Measurements from ENCODE around the gene LCTL. TPM values are rescaled to one million over a fixed set of nuclear protein-coding genes. Genes with fewer than 3 reads are reported as not detected.
A peak's percentile ranks its signal among the peaks of the same experiment; 100 is the strongest.

The LCTL gene
- total RNA-seq, 3 donors from 2014 or later (not counting 1 experiment from before 2014, with no cell fraction given), result not detected

DNA sequence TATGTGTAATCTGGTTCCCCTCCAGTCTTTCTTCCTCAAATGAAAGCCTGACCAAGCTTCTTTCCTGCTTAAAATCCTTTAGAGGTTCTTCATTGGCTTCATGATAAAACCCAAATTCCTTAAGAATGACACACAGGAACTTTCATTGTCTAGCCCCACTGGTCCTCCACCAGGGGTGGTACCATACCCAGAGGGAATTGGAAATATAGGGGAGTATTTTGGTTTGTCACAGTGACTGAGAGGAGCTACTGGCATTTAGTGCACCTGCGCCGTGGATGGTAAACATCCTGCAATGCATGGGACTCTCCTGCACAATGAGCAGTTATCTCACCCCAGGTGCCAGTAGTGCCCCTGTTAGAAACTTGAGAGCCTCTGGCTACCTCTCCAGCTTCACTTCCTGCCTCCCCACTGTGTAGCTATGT, 49.9 kb downstream of the LCTL start:
- H3K27me3 Mint-ChIP-seq (ENCODE audit: low read depth in 2 of 2), result no peaks in the 10 kb centered on the region
- WGBS (ENCODE audit: insufficient coverage), result 100% methylated on average over 2 of the region's 2 CpGs
- intact Hi-C loops (cut with micrococcal nuclease), result no loop called here

DNA sequence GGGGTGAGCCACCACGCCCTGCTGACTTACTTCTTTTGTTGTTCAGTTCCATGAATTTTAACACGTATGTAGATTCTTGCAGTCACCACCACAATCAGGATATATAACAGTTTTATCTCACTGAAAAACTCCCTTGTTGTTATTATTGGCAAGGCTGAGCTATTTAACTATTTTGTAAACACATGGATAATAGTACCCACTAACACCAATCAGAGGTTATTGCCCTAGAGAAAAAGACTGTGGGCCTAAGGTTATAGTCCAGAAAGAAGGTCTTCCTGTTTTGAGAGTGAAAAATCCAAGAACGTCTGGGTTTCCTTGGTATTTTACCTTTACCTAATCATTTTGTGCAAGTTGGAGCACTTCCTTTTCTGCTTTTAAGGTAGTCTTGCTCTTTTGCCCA, 51.2 kb downstream of the LCTL start:
- Mint-ChIP-seq H3K27ac (no peak overlapping the region), H3K4me3 (no peak overlapping the region)
- peaks cover 17% of the 10 kb centered on the region for H3K36me3 ChIP-seq (ENCODE audit: control insufficient read depth, insufficient read depth, low read length)

More for the DNA sequence above, 49.9 kb downstream of the LCTL start:
- no peaks in the 10 kb centered on the region for H3K9me3 ChIP-seq (ENCODE audit: control insufficient read depth, insufficient read depth, low read length)
- Mint-ChIP-seq H3K27ac (no peak overlapping the region), H3K4me1 (no peaks in the 10 kb centered on the region), H3K9me3 (no peaks in the 10 kb centered on the region), H3K4me3 (no peak overlapping the region), H3K36me3 (peaks cover 7% of the 10 kb centered on the region)
- peaks cover 23% of the 10 kb centered on the region for H3K36me3 ChIP-seq (ENCODE audit: control insufficient read depth, insufficient read depth, low read length)
- TF ChIP-seq, protein P1, sequence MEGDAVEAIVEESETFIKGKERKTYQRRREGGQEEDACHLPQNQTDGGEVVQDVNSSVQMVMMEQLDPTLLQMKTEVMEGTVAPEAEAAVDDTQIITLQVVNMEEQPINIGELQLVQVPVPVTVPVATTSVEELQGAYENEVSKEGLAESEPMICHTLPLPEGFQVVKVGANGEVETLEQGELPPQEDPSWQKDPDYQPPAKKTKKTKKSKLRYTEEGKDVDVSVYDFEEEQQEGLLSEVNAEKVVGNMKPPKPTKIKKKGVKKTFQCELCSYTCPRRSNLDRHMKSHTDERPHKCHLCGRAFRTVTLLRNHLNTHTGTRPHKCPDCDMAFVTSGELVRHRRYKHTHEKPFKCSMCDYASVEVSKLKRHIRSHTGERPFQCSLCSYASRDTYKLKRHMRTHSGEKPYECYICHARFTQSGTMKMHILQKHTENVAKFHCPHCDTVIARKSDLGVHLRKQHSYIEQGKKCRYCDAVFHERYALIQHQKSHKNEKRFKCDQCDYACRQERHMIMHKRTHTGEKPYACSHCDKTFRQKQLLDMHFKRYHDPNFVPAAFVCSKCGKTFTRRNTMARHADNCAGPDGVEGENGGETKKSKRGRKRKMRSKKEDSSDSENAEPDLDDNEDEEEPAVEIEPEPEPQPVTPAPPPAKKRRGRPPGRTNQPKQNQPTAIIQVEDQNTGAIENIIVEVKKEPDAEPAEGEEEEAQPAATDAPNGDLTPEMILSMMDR (IDR thresholded peaks at IDR 0.05), result no peak
- DNase-seq (no peak), ATAC-seq (no peak)
- H3K27me3 ChIP-seq (ENCODE audit: control insufficient read depth, insufficient read depth, low read length), result no peaks in the 10 kb centered on the region
- H3K27ac ChIP-seq (ENCODE audit: low read length), result no peak overlapping the region
- no peak overlapping the region for H3K4me3 ChIP-seq (ENCODE audit: low read length)
- H3K4me1 ChIP-seq (ENCODE audit: control insufficient read depth, insufficient read depth, low read length), result no peaks in the 10 kb centered on the region

GRCh38 chr15:66508293-66508883, 57.4 kb downstream of the LCTL start:
- no peak for DNase-seq
- TF ChIP-seq, protein P1 (IDR thresholded peaks at IDR 0.05), result no peak
- H3K36me3 Mint-ChIP-seq, result no peaks in the 10 kb centered on the region
- H3K9me3 Mint-ChIP-seq, result no peaks in the 10 kb centered on the region
- peak overlapping the region; percentile 32 for H3K4me3 Mint-ChIP-seq
- no peaks in the 10 kb centered on the region for H3K27me3 ChIP-seq (ENCODE audit: control insufficient read depth, insufficient read depth, low read length)
- WGBS (ENCODE audit: insufficient coverage), result 100% methylated on average over 1 of the region's 3 CpGs
- peaks cover 24 to 26% of the 10 kb centered on the region in 2 donors for H3K4me1 Mint-ChIP-seq
- H3K4me3 ChIP-seq (ENCODE audit: low read length), result no peak overlapping the region
- no peaks in the 10 kb centered on the region for H3K9me3 ChIP-seq (ENCODE audit: control insufficient read depth, insufficient read depth, low read length)
- intact Hi-C loops (cut with micrococcal nuclease), result no loop called here
- no peak for ATAC-seq
- H3K4me1 ChIP-seq (ENCODE audit: control insufficient read depth, insufficient read depth, low read length), result peaks cover 11% of the 10 kb centered on the region
- H3K36me3 ChIP-seq (ENCODE audit: control insufficient read depth, insufficient read depth, low read length), result peaks cover under 1% of the 10 kb centered on the region
- H3K27ac ChIP-seq (ENCODE audit: low read length), result no peak overlapping the region
- no peak overlapping the region for H3K27ac Mint-ChIP-seq
- H3K27me3 Mint-ChIP-seq (ENCODE audit: low read depth in 2 of 2), result no peaks in the 10 kb centered on the region

More for the DNA sequence above, 51.2 kb downstream of the LCTL start:
- 94% methylated on average over 3 of the region's 3 CpGs for WGBS (ENCODE audit: insufficient coverage)
- intact Hi-C loops (cut with micrococcal nuclease), result no loop called here
- H3K4me1 ChIP-seq (ENCODE audit: control insufficient read depth, insufficient read depth, low read length), result no peaks in the 10 kb centered on the region
- H3K9me3 Mint-ChIP-seq, result no peaks in the 10 kb centered on the region
- DNase-seq, result no peak
- no peaks in the 10 kb centered on the region for H3K27me3 Mint-ChIP-seq (ENCODE audit: low read depth in 2 of 2)
- no peaks in the 10 kb centered on the region for H3K9me3 ChIP-seq (ENCODE audit: control insufficient read depth, insufficient read depth, low read length)
- H3K27ac ChIP-seq (ENCODE audit: low read length), result no peak overlapping the region
- no peak for ATAC-seq
- H3K36me3 Mint-ChIP-seq, result peaks cover 7% of the 10 kb centered on the region
- no peaks in the 10 kb centered on the region for H3K27me3 ChIP-seq (ENCODE audit: control insufficient read depth, insufficient read depth, low read length)
- TF ChIP-seq, protein P1 (IDR thresholded peaks at IDR 0.05), result no peak
- H3K4me3 ChIP-seq (ENCODE audit: low read length), result no peak overlapping the region
- H3K4me1 Mint-ChIP-seq, result no peaks in the 10 kb centered on the region

- Mint-ChIP-seq H3K4me3 (peak overlapping the region; percentile 100), H3K9me3 (no peaks in the 10 kb centered on the region), H3K36me3 (no peaks in the 10 kb centered on the region), H3K27ac (peak overlapping the region; percentile 90 to 97), H3K4me1 (peaks cover 35 to 37% of the 10 kb centered on the region in 2 donors), H3K27me3 (ENCODE audit: low read depth in 2 of 2) (no peaks in the 10 kb centered on the region)
- Histone ChIP-seq H3K4me1 (ENCODE audit: control insufficient read depth, insufficient read depth, low read length) (peaks cover 20% of the 10 kb centered on the region), H3K9me3 (ENCODE audit: control insufficient read depth, insufficient read depth, low read length) (no peaks in the 10 kb centered on the region), H3K27me3 (ENCODE audit: control insufficient read depth, insufficient read depth, low read length) (no peaks in the 10 kb centered on the region), H3K36me3 (ENCODE audit: control insufficient read depth, insufficient read depth, low read length) (peaks cover 24% of the 10 kb centered on the region), H3K27ac (ENCODE audit: low read length) (peak overlapping the region; percentile 97), H3K4me3 (ENCODE audit: low read length) (peak overlapping the region; percentile 92)
- DNase-seq, result no peak
- 66% methylated on average over 4 of the region's 4 CpGs for WGBS (ENCODE audit: insufficient coverage)
- no peak for ATAC-seq
- TF ChIP-seq, protein P1 (IDR thresholded peaks at IDR 0.05), result no peak
- intact Hi-C loops (cut with micrococcal nuclease), result loop anchor here (1.0 to 2.0 kb wide), 3 partner anchors 9 to 149 kb away; partner anchors contain the start of genes MAP2K1, SNAPC5 and TIPIN
Observed at GRCh38 chr15:66505818-66506217, 60.0 kb downstream of the LCTL start.

Data from natural killer cell (primary cell).